SW480 (cell line): Measurements from ENCODE around the gene RIMBP2.

Experiments
- DNase-seq: peaks from one replicate; pipeline ENCODE4 v3.0.0-alpha.2; 2016; ENCODE audit warnings: low spot score

Gene RIMBP2

GRCh38 chr12:130506844-130507243 is 209.3 kb downstream of the RIMBP2 start:
- peak; percentile 14 for DNase-seq

- DNase-seq = no peak
Measured at GRCh38 chr12:130504840-130505175, 211.3 kb downstream of the RIMBP2 start.

- DNase-seq = no peak
Measured at GRCh38 chr12:130504110-130504839, 211.8 kb downstream of the RIMBP2 start.

GRCh38 chr12:130501821-130502220 is 214.3 kb downstream of the RIMBP2 start:
- no peak for DNase-seq

- DNase-seq = no peak
Measured at GRCh38 chr12:130500835-130501330, 215.2 kb downstream of the RIMBP2 start.

GRCh38 chr12:130499474-130499873 is 216.6 kb downstream of the RIMBP2 start:
- no peak for DNase-seq

- no peak for DNase-seq
Measured at GRCh38 chr12:130498589-130499385, 217.3 kb downstream of the RIMBP2 start.

- DNase-seq = no peak
Measured at GRCh38 chr12:130497991-130498390, 218.1 kb downstream of the RIMBP2 start.

GRCh38 chr12:130497321-130497720 is 218.8 kb downstream of the RIMBP2 start:
- DNase-seq = no peak

- DNase-seq = no peak
Measured at GRCh38 chr12:130496516-130497120, 219.5 kb downstream of the RIMBP2 start.

- no peak for DNase-seq
Measured at GRCh38 chr12:130495156-130495555, 220.9 kb downstream of the RIMBP2 start.

- no peak for DNase-seq
Measured at GRCh38 chr12:130494736-130495135, 221.4 kb downstream of the RIMBP2 start.

- no peak for DNase-seq
Measured at GRCh38 chr12:130493951-130494350, 222.1 kb downstream of the RIMBP2 start.

GRCh38 chr12:130491421-130492357 is 224.4 kb downstream of the RIMBP2 start:
- DNase-seq = no peak

- DNase-seq = no peak
Measured at GRCh38 chr12:130490674-130491073, 225.4 kb downstream of the RIMBP2 start.

GRCh38 chr12:130489293-130489692 is 226.8 kb downstream of the RIMBP2 start:
- no peak for DNase-seq

- DNase-seq = no peak
Measured at GRCh38 chr12:130488358-130488710, 227.8 kb downstream of the RIMBP2 start.

- no peak for DNase-seq
Measured at GRCh38 chr12:130487636-130488357, 228.3 kb downstream of the RIMBP2 start.

- no peak for DNase-seq
Measured at GRCh38 chr12:130486891-130487416, 229.1 kb downstream of the RIMBP2 start.

- DNase-seq = no peak
Measured at GRCh38 chr12:130486146-130486435, 230.0 kb downstream of the RIMBP2 start.
